ENCODE measurements around the gene SLC16A3.

DNA sequence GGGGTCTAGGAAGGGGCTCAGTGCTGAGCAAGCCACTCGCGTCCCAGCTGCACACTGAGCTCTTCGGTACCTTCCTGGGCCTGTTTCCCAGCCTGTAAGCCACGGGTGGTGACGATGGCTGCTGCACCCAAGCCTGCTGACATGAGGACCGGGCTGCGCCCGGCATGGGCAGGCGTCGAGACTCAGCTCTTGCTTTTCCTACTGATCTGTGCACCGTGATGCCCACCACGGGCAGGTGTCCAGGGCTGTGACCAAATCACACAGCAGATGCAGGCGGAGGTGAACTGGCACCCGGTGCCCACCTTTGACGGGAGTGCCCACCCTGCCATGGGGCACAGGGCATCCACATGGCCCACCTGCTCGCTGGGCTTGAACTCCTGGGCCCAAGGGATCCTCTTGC lies 34.1 kb upstream of the SLC16A3 start:
- TF ChIP-seq POLR2A (IDR thresholded peaks at IDR 0.05; ENCODE audit: low read depth, low read length) (no peak), POLR2AphosphoS5 (IDR thresholded peaks at IDR 0.05; ENCODE audit: insufficient read depth, low read depth, low read length) (no peak), JUN (IDR thresholded peaks at IDR 0.05; ENCODE audit: borderline replicate concordance, insufficient read depth, insufficient read length, low read depth) (no peak), FOS (IDR thresholded peaks at IDR 0.05; ENCODE audit: borderline replicate concordance, insufficient read depth, low read length) (no peak), EZH2 (IDR thresholded peaks at IDR 0.05; ENCODE audit: borderline replicate concordance, low read depth, low read length, severe bottlenecking) (no peak), GATA2 (IDR thresholded peaks at IDR 0.05; ENCODE audit: insufficient read depth, insufficient read length, low read depth, low read length) (no peak), MYC (IDR thresholded peaks at IDR 0.05; ENCODE audit: low read depth, low read length) (no peak)
- TF ChIP-seq, protein P1, sequence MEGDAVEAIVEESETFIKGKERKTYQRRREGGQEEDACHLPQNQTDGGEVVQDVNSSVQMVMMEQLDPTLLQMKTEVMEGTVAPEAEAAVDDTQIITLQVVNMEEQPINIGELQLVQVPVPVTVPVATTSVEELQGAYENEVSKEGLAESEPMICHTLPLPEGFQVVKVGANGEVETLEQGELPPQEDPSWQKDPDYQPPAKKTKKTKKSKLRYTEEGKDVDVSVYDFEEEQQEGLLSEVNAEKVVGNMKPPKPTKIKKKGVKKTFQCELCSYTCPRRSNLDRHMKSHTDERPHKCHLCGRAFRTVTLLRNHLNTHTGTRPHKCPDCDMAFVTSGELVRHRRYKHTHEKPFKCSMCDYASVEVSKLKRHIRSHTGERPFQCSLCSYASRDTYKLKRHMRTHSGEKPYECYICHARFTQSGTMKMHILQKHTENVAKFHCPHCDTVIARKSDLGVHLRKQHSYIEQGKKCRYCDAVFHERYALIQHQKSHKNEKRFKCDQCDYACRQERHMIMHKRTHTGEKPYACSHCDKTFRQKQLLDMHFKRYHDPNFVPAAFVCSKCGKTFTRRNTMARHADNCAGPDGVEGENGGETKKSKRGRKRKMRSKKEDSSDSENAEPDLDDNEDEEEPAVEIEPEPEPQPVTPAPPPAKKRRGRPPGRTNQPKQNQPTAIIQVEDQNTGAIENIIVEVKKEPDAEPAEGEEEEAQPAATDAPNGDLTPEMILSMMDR (IDR thresholded peaks at IDR 0.05; ENCODE audit: extremely low read depth in 1 of 2, insufficient read depth in 1 of 2, low read depth in 1 of 2, low read length in 2 of 2), result no peak
- TF ChIP-seq, protein P2, sequence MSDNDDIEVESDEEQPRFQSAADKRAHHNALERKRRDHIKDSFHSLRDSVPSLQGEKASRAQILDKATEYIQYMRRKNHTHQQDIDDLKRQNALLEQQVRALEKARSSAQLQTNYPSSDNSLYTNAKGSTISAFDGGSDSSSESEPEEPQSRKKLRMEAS (IDR thresholded peaks at IDR 0.05; ENCODE audit: insufficient read depth, insufficient read length), result no peak
